H1 (cell line): ENCODE results near the gene ASB7. TPM values are rescaled to one million over a fixed set of nuclear protein-coding genes. Genes with fewer than 3 reads are reported as not detected.

Experiments used
- CTCF ChIA-PET: fragments of 300-600 bp; sonication (Branson Sonifier 250); formaldehyde crosslinking; loops from one replicate; lab custom pipeline; 2021; ENCODE audit not compliant: partially characterized antibody; lab: Charles Lee
- POLR2A ChIA-PET: fragments of 300-600 bp; sonication (Branson Sonifier 250); formaldehyde crosslinking; loops from one replicate; lab custom pipeline; 2021; ENCODE audit warnings: inconsistent platforms; ENCODE audit not compliant: partially characterized antibody; lab: Charles Lee
- DNase-seq, 2 experiments: peaks; one replicate each; pipeline versions ENCODE4 v3.0.0 to v3.0.0-alpha.2; 2010 to 2022; ENCODE audit warnings: low spot score in 2 of 2, low read depth in 1 of 2, mixed read lengths in 1 of 2
- FAIRE-seq: peaks from 2 replicates; lab custom pipeline; 2011; peaks lifted over from hg19 to GRCh38; lab: Jason Lieb, UNC
- H2AFZ ChIP-seq: 2 replicates; pipeline ENCODE4 v1.8.1; 2012; ENCODE audit warnings: low read length, inconsistent platforms
- H2AK5ac ChIP-seq: 2 replicates; pipeline ENCODE4 v1.6.1; 2013; ENCODE audit warnings: low read depth, low read length
- H2BK120ac ChIP-seq: replicated peaks from 2 replicates; pipeline ENCODE3; 2013; ENCODE audit warnings: low read depth, low read length, inconsistent platforms
- H2BK12ac ChIP-seq: 2 replicates; pipeline ENCODE4 v1.6.1; 2013; ENCODE audit warnings: low read depth, low read length
- H2BK15ac ChIP-seq: 2 replicates; pipeline ENCODE4 v1.6.1; 2013; ENCODE audit warnings: low read length
- H2BK20ac ChIP-seq: 2 replicates; pipeline ENCODE4 v1.6.1; 2013; ENCODE audit warnings: low read length
- H2BK5ac ChIP-seq: 2 replicates; pipeline ENCODE4 v1.6.1; 2013; ENCODE audit warnings: low read depth, low read length
- H3K14ac ChIP-seq: 2 replicates; pipeline ENCODE4 v1.6.1; 2013; ENCODE audit warnings: inconsistent platforms; ENCODE audit not compliant: insufficient read length
- H3K18ac ChIP-seq: 2 replicates; pipeline ENCODE4 v1.6.1; 2013; ENCODE audit warnings: low read length; ENCODE audit errors: extremely low read depth
- H3K23ac ChIP-seq: 2 replicates; pipeline ENCODE4 v1.6.1; 2013; ENCODE audit warnings: inconsistent platforms; ENCODE audit not compliant: insufficient read length
- H3K23me2 ChIP-seq: 2 replicates; pipeline ENCODE4 v1.6.1; 2013; ENCODE audit warnings: low read depth, low read length
- H3K27ac ChIP-seq: 2 replicates; pipeline ENCODE4 v1.6.1; 2011; ENCODE audit warnings: low read depth, low read length, inconsistent platforms
- H3K27me3 ChIP-seq, 4 experiments: replicated peaks in 1 of 4; 1 replicate in 1 of 4; 2 replicates in 3 of 4; pipeline versions ENCODE4 v1.6.1 to v1.8.1; 2011 to 2013; ENCODE audit warnings: low read length in 3 of 4, mild to moderate bottlenecking in 3 of 4, inconsistent platforms in 2 of 4, mixed read lengths in 2 of 4, moderate library complexity in 1 of 4; ENCODE audit not compliant: control insufficient read depth in 3 of 4, insufficient read depth in 3 of 4; ENCODE audit errors: extremely low read depth in 1 of 4
- H3K36me3 ChIP-seq, 4 experiments: 2 replicates each; pipeline versions ENCODE4 v1.6.1 to v1.8.1; 2011 to 2013; ENCODE audit warnings: mild to moderate bottlenecking in 4 of 4, low read length in 3 of 4, moderate library complexity in 2 of 4, control low read depth in 1 of 4, inconsistent platforms in 1 of 4; ENCODE audit not compliant: insufficient read depth in 4 of 4, control insufficient read depth in 2 of 4
- H3K4ac ChIP-seq: replicated peaks from 2 replicates; pipeline ENCODE3; 2013; ENCODE audit warnings: low read length, low read depth, mixed read lengths, inconsistent platforms; ENCODE audit not compliant: insufficient read length
- H3K4me1 ChIP-seq, 4 experiments: replicated peaks in 1 of 4; 1 replicate in 1 of 4; 2 replicates in 3 of 4; pipeline versions ENCODE4 v1.6.1 to v1.8.1; 2011 to 2013; ENCODE audit warnings: low read length in 3 of 4, inconsistent platforms in 2 of 4, mixed read lengths in 1 of 4; ENCODE audit not compliant: insufficient read depth in 4 of 4, control insufficient read depth in 3 of 4
- H3K4me2 ChIP-seq, 2 experiments: 2 replicates each; pipeline versions ENCODE4 v1.6.1 to v1.8.1; 2011 to 2013; ENCODE audit warnings: low read depth in 2 of 2, low read length in 2 of 2, control low read depth in 1 of 2, inconsistent platforms in 1 of 2, mild to moderate bottlenecking in 1 of 2; ENCODE audit not compliant: insufficient read depth in 1 of 2
- H3K4me3 ChIP-seq, 4 experiments: fragments of 200-600, 300-600 bp in 1 of 4; sonication (generic), shearing (Covaris generic), sonication (Bioruptor Twin) in 1 of 4; 2 replicates each; pipeline versions ENCODE4 v1.5.1 to v1.8.1; 2011 to 2016; ENCODE audit warnings: low read length in 4 of 4, low read depth in 3 of 4, control low read depth in 2 of 4, inconsistent platforms in 2 of 4, mild to moderate bottlenecking in 2 of 4, mixed read lengths in 1 of 4, moderate library complexity in 1 of 4; ENCODE audit not compliant: insufficient read depth in 2 of 4; ENCODE audit errors: extremely low read depth in 1 of 4
- H3K56ac ChIP-seq: replicated peaks from 2 replicates; pipeline ENCODE3; 2013; ENCODE audit warnings: low read depth, mild to moderate bottlenecking, mixed read lengths, low read length, inconsistent platforms; ENCODE audit not compliant: insufficient read length
- H3K79me1 ChIP-seq: 2 replicates; pipeline ENCODE4 v1.6.1; 2013; ENCODE audit warnings: low read depth, low read length, control low read depth
- H3K79me2 ChIP-seq, 2 experiments: 2 replicates each; pipeline versions ENCODE4 v1.6.1 to v1.8.1; 2012 to 2013; ENCODE audit warnings: low read length in 2 of 2, mild to moderate bottlenecking in 2 of 2, inconsistent platforms in 1 of 2; ENCODE audit not compliant: insufficient read depth in 2 of 2, control insufficient read depth in 1 of 2
- H3K9ac ChIP-seq, 4 experiments: replicated peaks in 1 of 4; 1 replicate in 1 of 4; 2 replicates in 3 of 4; pipeline versions ENCODE4 v1.6.1 to v1.8.1; 2011 to 2013; ENCODE audit warnings: low read depth in 3 of 4, low read length in 3 of 4, control low read depth in 2 of 4, mild to moderate bottlenecking in 2 of 4, moderate library complexity in 2 of 4, inconsistent platforms in 1 of 4; ENCODE audit errors: extremely low read depth in 1 of 4
- H3K9me3 ChIP-seq, 2 experiments: 2 replicates each; pipeline versions ENCODE4 v1.6.1 to v1.8.1; 2012 to 2013; ENCODE audit warnings: mild to moderate bottlenecking in 2 of 2, moderate library complexity in 2 of 2, control low read depth in 1 of 2, inconsistent platforms in 1 of 2, low read depth in 1 of 2, low read length in 1 of 2, mixed read lengths in 1 of 2; ENCODE audit not compliant: insufficient read depth in 2 of 2
- H4K20me1 ChIP-seq, 2 experiments: replicated peaks in 1 of 2; 2 replicates each; pipeline versions ENCODE3 to v1.8.1; 2011 to 2013; ENCODE audit warnings: inconsistent platforms in 2 of 2, low read length in 2 of 2, mild to moderate bottlenecking in 1 of 2; ENCODE audit not compliant: insufficient read depth in 2 of 2, control insufficient read depth in 1 of 2
- H4K5ac ChIP-seq: 2 replicates; pipeline ENCODE4 v1.6.1; 2013; ENCODE audit warnings: low read length, low read depth, mixed read lengths, inconsistent platforms; ENCODE audit not compliant: insufficient read length
- H4K8ac ChIP-seq: 2 replicates; pipeline ENCODE4 v1.8.0; 2013; ENCODE audit warnings: mild to moderate bottlenecking, moderate library complexity, low read length, inconsistent platforms; ENCODE audit not compliant: insufficient read depth; ENCODE audit errors: extremely low read depth
- H4K91ac ChIP-seq: replicated peaks from 2 replicates; pipeline ENCODE3; 2013; ENCODE audit warnings: low read length, mixed read lengths, inconsistent platforms; ENCODE audit not compliant: insufficient read length
- BACH1 ChIP-seq: IDR thresholded peaks from 2 replicates; pipeline ENCODE4 v1.6.1; 2012; ENCODE audit warnings: low read length, improper control_type of control experiment
- GTF2F1 ChIP-seq: IDR thresholded peaks from 2 replicates; pipeline ENCODE4 v1.6.1; 2012; ENCODE audit warnings: low read depth, low read length, improper control_type of control experiment, borderline replicate concordance
- JUN ChIP-seq: IDR thresholded peaks from 2 replicates; pipeline ENCODE4 v1.6.1; 2011; ENCODE audit warnings: low read depth, mild to moderate bottlenecking, improper control_type of control experiment, low read length
- KDM1A ChIP-seq: fragments of 200-600, 300-600 bp; sonication (generic); IDR thresholded peaks from 2 replicates; pipeline ENCODE4 v1.7.1; 2016; ENCODE audit warnings: mild to moderate bottlenecking, low read length, borderline replicate concordance
- KDM4A ChIP-seq: IDR thresholded peaks from one replicate; pipeline ENCODE4 v1.7.1; 2012; ENCODE audit warnings: low read depth, mild to moderate bottlenecking, moderate library complexity, low read length, inconsistent platforms; ENCODE audit not compliant: severe bottlenecking
- SIRT6 ChIP-seq: IDR thresholded peaks from one replicate; pipeline ENCODE4 v1.7.1; 2012; ENCODE audit warnings: low read length, inconsistent platforms
- SIX5 ChIP-seq: IDR thresholded peaks from 2 replicates; pipeline ENCODE4 v1.6.1; 2011; ENCODE audit warnings: mild to moderate bottlenecking, low read depth, low read length
- TBP ChIP-seq: IDR thresholded peaks from 2 replicates; pipeline ENCODE4 v1.6.1; 2011; ENCODE audit warnings: low read depth, low read length, improper control_type of control experiment
- WGBS, 2 experiments: shearing (Covaris generic) in 1 of 2; methylation state at CpG; one replicate each; pipeline versions ENCODE4 v1.1.6 to v1.1.7; 2013 to 2015; ENCODE audit warnings: low lambda C conversion rate in 2 of 2, mixed read lengths in 2 of 2, inconsistent platforms in 1 of 2, low coverage in 1 of 2, missing lambda C conversion rate in 1 of 2; ENCODE audit not compliant: insufficient replicate concordance in 2 of 2, insufficient coverage in 1 of 2, insufficient read length in 1 of 2; ENCODE audit errors: extremely low coverage in 1 of 2, missing lambda C conversion rate in 1 of 2; 5-methylcytosine and 5-hydroxymethylcytosine counted together
- polyA plus RNA-seq, 7 experiments: library from polyadenylated mRNA; depleted of rRNA in 3 of 7; stranded (reverse) in 5 of 7; unstranded in 2 of 7; fragments of >200 nt in 5 of 7; fragments of 200-250 nt in 2 of 7; gene quantifications; 1 replicate in 5 of 7; 2 replicates in 1 of 7; 4 replicates in 1 of 7; pipeline versions ENCODE4 v1.2.1 to v1.2.3, GENCODE V29; 2011 to 2013; ENCODE audit warnings: missing spikeins in 2 of 7, mixed read lengths in 2 of 7
- total RNA-seq: library from RNA; stranded (reverse); fragmentation: NEBNext Ultra II Directional; extraction: Animal tissue kit (Norgen Biotek cat#: 25700); gene quantifications from 2 replicates; pipeline ENCODE4 v1.2.1, GENCODE V29; 2021
- TF ChIP-seq, protein P1 (sequence below): IDR thresholded peaks from 2 replicates; pipeline ENCODE4 v1.6.1; 2011; ENCODE audit warnings: low read depth, mild to moderate bottlenecking, low read length; ENCODE audit not compliant: insufficient read depth

ASB7 gene
- total and polyA plus RNA-seq, 2 of the 8 experiments (the other 6 are each of a cell fraction or from before 2014, with no cell fraction given): 5.2 to 12.8 TPM

DNA sequence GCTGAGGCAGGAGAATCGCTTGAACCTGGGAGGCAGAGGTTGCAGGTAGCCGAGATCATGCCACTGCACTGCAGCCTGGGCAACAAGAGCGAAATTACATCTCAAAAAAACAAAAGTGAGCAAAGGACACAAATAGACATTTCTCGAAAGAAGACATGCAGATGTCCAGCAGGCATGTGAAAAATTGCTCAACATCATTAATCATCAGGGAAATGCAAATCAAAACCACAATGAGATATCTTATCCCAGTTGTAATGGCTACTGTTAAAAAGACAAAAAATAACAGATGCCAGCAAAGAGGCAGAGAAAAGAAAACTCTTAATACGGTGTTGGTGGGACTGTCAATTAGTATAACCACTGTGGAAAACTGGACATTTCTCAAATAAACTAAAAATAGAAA, 20.9 kb downstream of the ASB7 start:
- Histone ChIP-seq H3K4me2 (no peak overlapping the region), H3K36me3 (peaks cover 0 to 5% (median under 1%) of the 10 kb centered on the region in 4 experiments; a peak in 1 of 8 replicates), H4K91ac (no peak overlapping the region), H2BK120ac (no peak overlapping the region), H2BK5ac (no peak overlapping the region), H3K23me2 (no peaks in the 10 kb centered on the region), H3K23ac (no peak overlapping the region), H3K56ac (no peak overlapping the region), H4K5ac (no peak overlapping the region), H3K18ac (no peak overlapping the region), H3K4me3 (no peak overlapping the region), H2AFZ (no peak overlapping the region), H3K4ac (no peak overlapping the region), H2BK20ac (no peak overlapping the region), H3K9me3 (no peaks in the 10 kb centered on the region), H3K9ac (no peak overlapping the region), H3K27me3 (no peaks in the 10 kb centered on the region), H3K79me1 (no peaks in the 10 kb centered on the region), H4K8ac (no peak overlapping the region), H2BK12ac (no peak overlapping the region), H2BK15ac (no peak overlapping the region), H3K79me2 (no peaks in the 10 kb centered on the region), H3K14ac (no peak overlapping the region), H3K4me1 (no peaks in the 10 kb centered on the region), H4K20me1 (no peaks in the 10 kb centered on the region), H3K27ac (no peak overlapping the region), H2AK5ac (no peak overlapping the region)
- ChIA-PET CTCF (interaction anchor here (1.4 kb wide), 1 partner anchor 385 kb away, joined by 5 read pairs; no protein-coding TSS in a partner anchor), POLR2A (no interaction called here)
- FAIRE-seq: no peak
- no peak for DNase-seq
- WGBS, 2 experiments: 90% methylated on average over 5 of the region's 5 CpGs; no CpG with 5 or more reads in 1 of the 2 experiments
- TF ChIP-seq BACH1: no peak
- no peak for TF ChIP-seq SIX5
- TF ChIP-seq TBP: no peak
- TF ChIP-seq GTF2F1: no peak
- TF ChIP-seq SIRT6: no peak
- TF ChIP-seq KDM4A: no peak
- no peak for TF ChIP-seq JUN
- TF ChIP-seq, protein P1, sequence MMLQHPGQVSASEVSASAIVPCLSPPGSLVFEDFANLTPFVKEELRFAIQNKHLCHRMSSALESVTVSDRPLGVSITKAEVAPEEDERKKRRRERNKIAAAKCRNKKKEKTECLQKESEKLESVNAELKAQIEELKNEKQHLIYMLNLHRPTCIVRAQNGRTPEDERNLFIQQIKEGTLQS: no peak
- no peak for TF ChIP-seq KDM1A
